ENCODE data around the gene CFAP92. TPM values are rescaled to one million over a fixed set of nuclear protein-coding genes. Genes with fewer than 3 reads are reported as not detected.

Gene CFAP92
- total RNA-seq, 2 experiments from 2014 or later = 0.19 to 0.45 TPM

DNA sequence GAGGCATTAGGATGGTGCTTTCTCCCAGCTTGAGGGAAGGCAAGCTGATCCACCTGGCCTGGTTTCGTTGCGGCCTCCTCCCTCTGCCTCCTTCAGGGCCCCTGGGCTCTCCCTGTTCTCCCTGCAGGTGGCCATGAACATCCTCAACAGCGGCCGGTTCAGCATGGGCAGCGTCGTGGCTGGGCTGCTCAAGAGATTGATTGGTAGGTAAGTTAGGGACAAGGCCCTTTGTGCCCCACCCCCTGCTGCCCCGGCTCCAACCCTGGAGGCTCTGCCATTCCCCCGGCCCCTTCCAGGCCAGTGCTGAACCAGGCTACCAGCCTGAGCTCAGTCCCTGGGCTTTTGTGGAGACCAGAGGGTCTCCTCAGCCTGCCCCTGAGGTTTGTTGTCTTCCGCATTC, 91.5 kb downstream of the CFAP92 start:
- ChIA-PET POLR2A (no interaction called here), CTCF (no interaction called here)
- no peaks in the 10 kb centered on the region for H3K27me3 Mint-ChIP-seq
- DNase-seq (no peak), ATAC-seq (ENCODE audit: poor library complexity) (no peak)
- no peak overlapping the region for H3K4me3 ChIP-seq (ENCODE audit: low read length)
- peaks cover 83% of the 10 kb centered on the region for H3K36me3 Mint-ChIP-seq (ENCODE audit: low read depth)
- H3K4me3 Mint-ChIP-seq = no peak overlapping the region
- no peaks in the 10 kb centered on the region for H3K9me3 ChIP-seq (ENCODE audit: control insufficient read depth in 1 of 2, insufficient read depth in 1 of 2, low read length in 2 of 2)
- no peaks in the 10 kb centered on the region for H3K9me3 Mint-ChIP-seq
- TF ChIP-seq, protein P1, sequence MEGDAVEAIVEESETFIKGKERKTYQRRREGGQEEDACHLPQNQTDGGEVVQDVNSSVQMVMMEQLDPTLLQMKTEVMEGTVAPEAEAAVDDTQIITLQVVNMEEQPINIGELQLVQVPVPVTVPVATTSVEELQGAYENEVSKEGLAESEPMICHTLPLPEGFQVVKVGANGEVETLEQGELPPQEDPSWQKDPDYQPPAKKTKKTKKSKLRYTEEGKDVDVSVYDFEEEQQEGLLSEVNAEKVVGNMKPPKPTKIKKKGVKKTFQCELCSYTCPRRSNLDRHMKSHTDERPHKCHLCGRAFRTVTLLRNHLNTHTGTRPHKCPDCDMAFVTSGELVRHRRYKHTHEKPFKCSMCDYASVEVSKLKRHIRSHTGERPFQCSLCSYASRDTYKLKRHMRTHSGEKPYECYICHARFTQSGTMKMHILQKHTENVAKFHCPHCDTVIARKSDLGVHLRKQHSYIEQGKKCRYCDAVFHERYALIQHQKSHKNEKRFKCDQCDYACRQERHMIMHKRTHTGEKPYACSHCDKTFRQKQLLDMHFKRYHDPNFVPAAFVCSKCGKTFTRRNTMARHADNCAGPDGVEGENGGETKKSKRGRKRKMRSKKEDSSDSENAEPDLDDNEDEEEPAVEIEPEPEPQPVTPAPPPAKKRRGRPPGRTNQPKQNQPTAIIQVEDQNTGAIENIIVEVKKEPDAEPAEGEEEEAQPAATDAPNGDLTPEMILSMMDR (IDR thresholded peaks at IDR 0.05) = no peak
- H3K27ac Mint-ChIP-seq = no peak overlapping the region
- no peaks in the 10 kb centered on the region for H3K4me1 ChIP-seq (ENCODE audit: insufficient read depth, low read length)
- intact Hi-C loops (cut with DNase I, micrococcal nuclease) = no loop called here
- H3K36me3 ChIP-seq (ENCODE audit: insufficient read depth, low read length) = peaks cover 94% of the 10 kb centered on the region
- no peaks in the 10 kb centered on the region for H3K4me1 Mint-ChIP-seq (ENCODE audit: low read depth)
- no peak overlapping the region for H3K27ac ChIP-seq (ENCODE audit: low read depth in 1 of 2, low read length in 2 of 2)
- H3K27me3 ChIP-seq (ENCODE audit: control insufficient read depth in 1 of 2, insufficient read depth in 2 of 2, low read length in 2 of 2) = no peaks in the 10 kb centered on the region

DNA sequence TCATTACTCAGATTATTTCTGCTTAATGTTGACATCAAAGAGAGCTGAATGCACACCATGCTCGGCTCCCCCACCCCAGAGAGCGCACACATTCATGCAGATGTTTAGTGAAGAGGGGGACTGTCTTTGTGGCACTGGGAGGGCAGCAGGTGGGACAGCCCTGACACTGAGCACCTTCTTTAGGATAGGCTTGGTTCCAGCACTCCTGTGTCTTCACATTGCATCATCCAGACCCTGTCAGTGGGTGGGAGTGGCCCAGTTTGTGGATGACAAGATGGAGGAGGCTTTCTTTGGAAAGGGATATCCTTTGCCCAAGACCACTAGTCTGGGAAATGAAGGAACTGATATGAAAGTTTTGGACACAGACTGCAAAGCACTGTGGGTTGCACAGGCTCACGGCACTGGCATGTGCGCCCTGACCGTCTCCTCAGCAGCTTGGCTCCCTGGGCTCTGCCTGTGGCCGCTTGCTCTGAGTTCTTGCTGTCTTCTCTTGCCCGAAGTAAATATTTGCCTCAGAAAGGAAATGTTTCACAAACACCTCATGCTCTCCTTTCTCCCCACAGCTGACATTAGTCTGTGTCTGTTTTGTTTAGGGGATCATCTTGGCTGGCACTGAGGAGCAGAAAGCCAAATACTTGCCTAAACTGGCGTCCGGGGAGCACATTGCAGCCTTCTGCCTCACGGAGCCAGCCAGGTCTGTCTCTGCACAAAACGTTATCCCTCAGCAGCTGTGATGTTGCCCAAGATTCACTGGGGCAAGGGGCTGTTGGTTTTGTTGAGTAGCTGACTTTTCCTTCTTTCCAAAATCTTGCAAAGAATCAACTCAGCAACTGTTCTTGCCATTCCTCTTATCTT, 97.8 kb downstream of the CFAP92 start:
- DNase-seq = no peak

DNA sequence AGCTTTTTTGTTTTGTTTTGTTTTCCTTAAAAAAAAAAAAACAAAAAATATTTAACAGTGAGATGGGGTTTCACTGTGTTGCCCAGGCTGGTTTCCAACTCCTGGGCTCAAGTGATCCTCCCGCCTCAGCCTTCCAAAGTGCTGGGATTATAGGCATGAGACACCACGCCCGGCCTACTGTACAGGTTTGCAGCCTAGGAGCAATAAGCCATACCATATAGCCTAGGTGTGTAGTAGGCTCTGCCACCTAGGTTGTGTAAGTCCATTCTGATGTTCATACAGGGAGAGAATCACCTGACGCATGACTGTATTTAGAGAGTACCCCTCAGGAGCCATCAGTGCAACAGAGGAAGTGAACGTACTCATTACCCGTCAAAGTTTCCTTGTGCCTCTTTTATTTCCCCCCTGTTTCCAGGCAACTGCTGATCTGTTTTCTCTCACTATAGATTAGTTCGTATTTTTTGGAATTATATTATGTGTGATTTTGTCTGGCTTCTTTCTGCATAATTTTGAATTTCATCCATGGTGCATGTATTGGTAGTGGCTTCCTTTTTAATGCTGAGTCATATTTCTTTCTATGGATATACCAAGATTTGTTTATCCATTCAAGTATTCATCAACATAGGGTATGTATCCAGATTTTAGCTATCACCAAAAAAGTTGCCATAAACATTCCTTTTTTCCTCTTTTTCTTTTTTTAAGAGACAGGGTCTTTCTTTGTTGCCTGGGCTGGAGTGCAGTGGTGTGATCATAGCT, 104.6 kb downstream of the CFAP92 start:
- H3K36me3 Mint-ChIP-seq (ENCODE audit: low read depth) = peaks cover 51% of the 10 kb centered on the region
- Histone ChIP-seq H3K27ac (ENCODE audit: low read depth in 1 of 2, low read length in 2 of 2) (no peak overlapping the region), H3K4me1 (ENCODE audit: insufficient read depth, low read length) (no peaks in the 10 kb centered on the region), H3K36me3 (ENCODE audit: insufficient read depth, low read length) (peaks cover 32% of the 10 kb centered on the region), H3K9me3 (ENCODE audit: control insufficient read depth in 1 of 2, insufficient read depth in 1 of 2, low read length in 2 of 2) (no peaks in the 10 kb centered on the region), H3K4me3 (ENCODE audit: low read length) (no peak overlapping the region), H3K27me3 (ENCODE audit: control insufficient read depth in 1 of 2, insufficient read depth in 2 of 2, low read length in 2 of 2) (no peaks in the 10 kb centered on the region)
- POLR2A ChIA-PET = interaction anchor here (1.0 to 1.8 kb wide), 2 partner anchors 10 to 11 kb away, joined by 3 to 5 read pairs; partner anchors contain the start of gene ACAD9
- H3K27me3 Mint-ChIP-seq = no peaks in the 10 kb centered on the region
- intact Hi-C loops (cut with DNase I, micrococcal nuclease) = no loop called here
- peaks cover 3% of the 10 kb centered on the region for H3K4me1 Mint-ChIP-seq (ENCODE audit: low read depth)
- no peak overlapping the region for H3K4me3 Mint-ChIP-seq
- CTCF ChIA-PET = interaction anchor here (0.7 kb wide), 1 partner anchor 33 kb away, joined by 3 read pairs; no protein-coding TSS in a partner anchor
- TF ChIP-seq, protein P1 (IDR thresholded peaks at IDR 0.05) = no peak
- DNase-seq (no peak), ATAC-seq (ENCODE audit: poor library complexity) (no peak)
- no peaks in the 10 kb centered on the region for H3K9me3 Mint-ChIP-seq
- H3K27ac Mint-ChIP-seq = no peak overlapping the region

More for the DNA sequence above, 97.8 kb downstream of the CFAP92 start:
- H3K36me3 Mint-ChIP-seq (ENCODE audit: low read depth) = peaks cover 81% of the 10 kb centered on the region
- intact Hi-C loops (cut with DNase I, micrococcal nuclease) = no loop called here
- CTCF ChIA-PET = interaction anchor here (1.4 kb wide), 1 partner anchor 25 kb away, joined by 3 read pairs; no protein-coding TSS in a partner anchor
- no peaks in the 10 kb centered on the region for H3K4me1 Mint-ChIP-seq (ENCODE audit: low read depth)
- no peak overlapping the region for H3K27ac Mint-ChIP-seq
- POLR2A ChIA-PET = no interaction called here
- Histone ChIP-seq H3K9me3 (ENCODE audit: control insufficient read depth in 1 of 2, insufficient read depth in 1 of 2, low read length in 2 of 2) (no peaks in the 10 kb centered on the region), H3K4me1 (ENCODE audit: insufficient read depth, low read length) (no peaks in the 10 kb centered on the region), H3K27me3 (ENCODE audit: control insufficient read depth in 1 of 2, insufficient read depth in 2 of 2, low read length in 2 of 2) (no peaks in the 10 kb centered on the region), H3K4me3 (ENCODE audit: low read length) (no peak overlapping the region), H3K36me3 (ENCODE audit: insufficient read depth, low read length) (peaks cover 73% of the 10 kb centered on the region), H3K27ac (ENCODE audit: low read depth in 1 of 2, low read length in 2 of 2) (no peak overlapping the region)
- no peaks in the 10 kb centered on the region for H3K9me3 Mint-ChIP-seq
- no peak overlapping the region for H3K4me3 Mint-ChIP-seq
- ATAC-seq (ENCODE audit: poor library complexity) = no peak
- TF ChIP-seq, protein P1 (IDR thresholded peaks at IDR 0.05) = no peak
- no peaks in the 10 kb centered on the region for H3K27me3 Mint-ChIP-seq
